ENCODE results near the gene ARL8B. TPM values are rescaled to one million over a fixed set of nuclear protein-coding genes. Genes with fewer than 3 reads are reported as not detected.

Gene ARL8B
- total RNA-seq, 6 donors from 2014 or later, result 34.7 to 117 (median 74.2) TPM

- WGBS, 2 donors, result 57 to 64% methylated on average over 5 of the region's 5 CpGs
- Histone ChIP-seq H3K27me3 (no peaks in the 10 kb centered on the region), H3K4me1 (peaks cover 38 to 44% (median 42%) of the 10 kb centered on the region in 4 donors), H3K36me3 (peaks cover 29 to 49% (median 35%) of the 10 kb centered on the region in 4 donors), H3K4me3 (no peak overlapping the region), H3K27ac (peak overlapping the region in 3 of 4 donors; percentile 31 to 67 (median 41)), H3K9me3 (no peaks in the 10 kb centered on the region)
- TF ChIP-seq EP300 (IDR thresholded peaks at IDR 0.05) (no peak), POLR2A (IDR thresholded peaks at IDR 0.05) (no peak), CTCF (IDR thresholded peaks at IDR 0.05) (no peak), POLR2AphosphoS5 (IDR thresholded peaks at IDR 0.05) (no peak)
- DNase-seq, result peak in 1 of 2 donors; percentile 34
- no peak for ATAC-seq (ENCODE audit: low FRiP score in 2 of 2)
Measured at GRCh38 chr3:5198986-5199731, 77.1 kb downstream of the ARL8B start.

GRCh38 chr3:5201536-5201935, 79.4 kb downstream of the ARL8B start:
- ATAC-seq (ENCODE audit: low FRiP score in 2 of 2), result no peak
- TF ChIP-seq CTCF (IDR thresholded peaks at IDR 0.05), result no peak
- no peak for TF ChIP-seq POLR2A (IDR thresholded peaks at IDR 0.05)
- no peak for TF ChIP-seq EP300 (IDR thresholded peaks at IDR 0.05)
- no peak for TF ChIP-seq POLR2AphosphoS5 (IDR thresholded peaks at IDR 0.05)
- H3K36me3 ChIP-seq, result peaks cover 44 to 73% (median 56%) of the 10 kb centered on the region in 4 donors
- H3K9me3 ChIP-seq, result no peaks in the 10 kb centered on the region
- peaks cover 14 to 20% (median 18%) of the 10 kb centered on the region in 4 donors for H3K4me1 ChIP-seq
- H3K4me3 ChIP-seq, result no peak overlapping the region
- no peaks in the 10 kb centered on the region for H3K27me3 ChIP-seq
- DNase-seq, result no peak
- 86 to 89% methylated on average over 6 of the region's 6 CpGs for whole genome bisulfite sequencing, 2 donors
- H3K27ac ChIP-seq, result no peak overlapping the region

GRCh38 chr3:5202222-5202621, 80.1 kb downstream of the ARL8B start:
- TF ChIP-seq EP300 (IDR thresholded peaks at IDR 0.05) (no peak), POLR2AphosphoS5 (IDR thresholded peaks at IDR 0.05) (no peak), POLR2A (IDR thresholded peaks at IDR 0.05) (no peak), CTCF (IDR thresholded peaks at IDR 0.05) (no peak)
- WGBS, 2 donors, result 97 to 100% methylated on average over 2 of the region's 2 CpGs
- no peaks in the 10 kb centered on the region for H3K27me3 ChIP-seq
- H3K4me3 ChIP-seq, result no peak overlapping the region
- peaks cover 50 to 79% (median 62%) of the 10 kb centered on the region in 4 donors for H3K36me3 ChIP-seq
- DNase-seq, result no peak
- no peak overlapping the region for H3K27ac ChIP-seq
- no peaks in the 10 kb centered on the region for H3K9me3 ChIP-seq
- H3K4me1 ChIP-seq, result peaks cover 8 to 14% (median 12%) of the 10 kb centered on the region in 4 donors
- no peak for ATAC-seq (ENCODE audit: low FRiP score in 2 of 2)

DNA sequence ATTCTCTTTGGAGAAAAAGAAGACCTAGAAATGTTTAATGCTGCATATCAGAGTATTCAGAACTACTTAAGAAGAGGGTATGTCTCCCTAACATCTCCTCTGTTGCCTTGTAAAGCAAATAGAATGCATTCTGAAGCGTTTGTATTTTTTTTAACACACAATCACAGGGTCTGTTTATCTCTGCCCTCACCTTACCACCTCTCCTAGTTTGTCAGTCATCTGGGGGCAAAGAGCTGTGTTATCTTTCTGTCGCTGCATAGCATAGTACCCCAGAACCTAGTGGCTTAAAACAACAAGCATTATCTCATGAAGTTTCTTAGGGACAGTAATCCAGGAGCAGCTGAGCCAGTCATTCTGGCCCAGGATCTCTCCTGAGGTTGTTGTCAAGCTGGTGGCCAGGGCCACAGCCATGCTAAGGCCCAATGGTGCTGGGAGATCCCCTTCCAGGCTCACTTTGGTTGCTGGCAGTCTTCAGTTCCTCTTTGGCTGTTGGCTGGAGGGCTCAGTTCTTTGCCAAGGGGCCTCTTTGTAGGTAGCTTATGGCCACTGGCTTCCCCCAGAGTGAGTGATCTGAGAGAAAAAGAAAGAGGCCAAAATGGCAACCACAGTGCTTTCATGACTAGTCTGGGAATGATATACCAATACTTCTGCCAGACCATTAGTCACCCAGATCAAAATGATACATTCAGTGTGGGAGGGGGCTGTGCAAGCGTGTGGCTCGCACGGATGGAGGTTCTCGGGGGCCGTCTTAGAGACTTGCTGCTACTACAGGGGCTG, 83.3 kb downstream of the ARL8B start:
- WGBS, 2 donors, result 82 to 93% methylated on average over 7 of the region's 7 CpGs
- no peaks in the 10 kb centered on the region for H3K27me3 ChIP-seq
- no peak for DNase-seq
- H3K36me3 ChIP-seq, result peaks cover 76 to 99% (median 83%) of the 10 kb centered on the region in 4 donors
- H3K4me1 ChIP-seq, result no peaks in the 10 kb centered on the region
- no peak overlapping the region for H3K4me3 ChIP-seq
- no peak overlapping the region for H3K27ac ChIP-seq
- no peak for ATAC-seq (ENCODE audit: low FRiP score in 2 of 2)
- H3K9me3 ChIP-seq, result no peaks in the 10 kb centered on the region
- no peak for TF ChIP-seq CTCF (IDR thresholded peaks at IDR 0.05)

Data from upper lobe of left lung (tissue), 6 donors.